A549 treated with AZD9567 at 1 μM for 4 hours (cell line): ENCODE data around the gene SH2D6. TPM values are rescaled to one million over a fixed set of nuclear protein-coding genes. Genes with fewer than 3 reads are reported as not detected.

Experiments used
- total RNA-seq: library from RNA; stranded (reverse); fragments of 200-300 nt; extraction: Qiagen RNA extraction; gene quantifications from 5 replicates; pipeline ENCODE4 v1.2.3, GENCODE V29; 2022; ENCODE audit not compliant: insufficient read depth

Gene SH2D6
- total RNA-seq, result 0.52 to 0.85 TPM (median 0.70 TPM) in 4 of 5 replicates, not detected in the other

GRCh38 chr2:85418132-85419008 lies at the start of gene SH2D6:
TSS of gene SH2D6 (plus strand) at chr2:85418714. CDS start at chr2:85429466, 10,752 bp downstream.

GRCh38 chr2:85409845-85410583 lies 8.5 kb upstream of the SH2D6 start, which contains the start of gene CAPG:
TSS of gene CAPG (minus strand) at chr2:85410366. CDS start at chr2:85402145, 8,221 bp downstream.

Other genes starting within 250 kb of the SH2D6 start
- gene TGOLN2, start 90.7 kb upstream of the SH2D6 start, total RNA-seq, result 87.8 to 101 TPM (median 100 TPM) in 5 replicates
- 60.5 to 64.7 TPM (median 62.8 TPM) in 5 replicates for gene RETSAT, start 64.2 kb upstream of the SH2D6 start, total RNA-seq
- 10.1 to 11.7 TPM (median 10.6 TPM) in 5 replicates for gene ELMOD3, start 63.9 kb upstream of the SH2D6 start, total RNA-seq
- 78.5 to 119 TPM (median 92.0 TPM) in 5 replicates for gene CAPG, start 8.3 kb upstream of the SH2D6 start, total RNA-seq
- 546 to 642 TPM (median 577 TPM) in 5 replicates for gene MAT2A, start 120.5 kb downstream of the SH2D6 start, total RNA-seq
- 37.0 to 44.7 TPM (median 43.0 TPM) in 5 replicates for gene GGCX, start 142.8 kb downstream of the SH2D6 start, total RNA-seq
- 13.3 to 18.8 TPM (median 17.4 TPM) in 5 replicates for gene VAMP8, start 158.9 kb downstream of the SH2D6 start, total RNA-seq
- 0.22 to 0.26 TPM in 2 of 5 replicates, not detected in the others for gene VAMP5, start 165.7 kb downstream of the SH2D6 start, total RNA-seq
- 195 to 199 TPM (median 198 TPM) in 5 replicates for gene RNF181, start 177.0 kb downstream of the SH2D6 start, total RNA-seq
- 11.9 to 18.9 TPM (median 15.7 TPM) in 5 replicates for gene TMEM150A, start 184.0 kb downstream of the SH2D6 start, total RNA-seq
- gene C2orf68, start 193.4 kb downstream of the SH2D6 start, total RNA-seq, result 23.8 to 36.4 TPM (median 26.7 TPM) in 5 replicates
- gene USP39, start 197.5 kb downstream of the SH2D6 start, total RNA-seq, result 71.5 to 75.1 TPM (median 72.0 TPM) in 5 replicates
- 0.11 to 0.23 TPM (median 0.16 TPM) in 4 of 5 replicates, not detected in the other for gene SFTPB, start 249.5 kb downstream of the SH2D6 start, total RNA-seq